GM18861 (cell line): ENCODE measurements around the gene PMFBP1.

Experiments used
- ATAC-seq: cut with Tn5 transposase; IDR thresholded peaks from one replicate; pipeline ENCODE4 v1.9.1; 2021; ENCODE audit not compliant: unreplicated experiment

The PMFBP1 gene

DNA sequence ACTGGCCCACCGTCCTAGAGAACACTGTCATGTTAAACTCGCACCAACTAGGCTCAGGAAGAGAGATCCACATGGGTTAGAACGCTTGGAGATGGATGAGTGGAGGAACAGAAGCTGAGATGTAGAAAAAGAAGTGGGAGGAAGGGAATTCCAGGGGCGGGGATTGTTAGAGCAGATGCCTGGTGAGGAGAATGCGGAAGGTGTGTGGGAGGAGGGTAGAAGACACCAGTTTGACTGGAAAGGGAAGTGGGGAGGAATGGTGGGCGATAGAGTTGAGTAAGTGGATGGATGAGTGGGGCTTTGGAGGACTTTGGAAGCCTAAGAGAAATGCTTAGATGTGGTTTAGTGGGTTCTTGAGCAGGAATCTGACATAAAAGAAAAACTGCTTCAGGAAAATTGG lies 40.9 kb downstream of the PMFBP1 start:
- no peak for ATAC-seq

DNA sequence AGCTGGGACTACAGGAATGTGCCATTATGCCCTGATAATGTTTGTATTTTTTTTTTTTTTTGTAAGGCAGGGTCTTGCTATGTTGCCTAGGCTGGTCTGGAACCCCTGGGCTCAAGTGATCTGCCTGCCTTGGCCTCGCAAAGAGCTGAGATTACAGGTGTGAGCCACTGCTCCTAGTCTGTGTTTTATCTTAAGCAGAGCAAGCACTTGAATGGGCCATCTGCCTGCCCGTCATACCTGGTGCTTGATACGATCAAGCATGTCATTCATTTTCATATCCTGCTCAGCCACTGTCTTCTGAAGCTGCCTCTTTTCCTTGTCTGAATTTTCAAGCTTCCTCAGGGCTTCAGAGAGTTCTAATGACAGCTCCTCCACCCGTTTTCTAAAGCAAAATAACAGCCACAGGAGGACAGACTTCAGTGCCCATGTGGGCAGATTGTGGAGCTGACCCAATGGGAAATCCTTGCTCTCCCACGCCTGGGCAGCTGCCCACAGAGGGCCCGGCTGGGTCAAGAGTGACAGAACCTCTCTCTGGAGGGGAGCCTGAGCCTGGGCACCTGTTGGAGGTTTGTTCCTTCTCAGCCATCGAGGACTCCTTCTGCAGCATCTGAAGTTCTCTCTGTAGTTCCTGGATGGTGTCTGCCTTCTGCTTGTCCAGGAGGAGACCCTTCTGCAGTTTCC lies 41.8 kb downstream of the PMFBP1 start:
- ATAC-seq: no peak

DNA sequence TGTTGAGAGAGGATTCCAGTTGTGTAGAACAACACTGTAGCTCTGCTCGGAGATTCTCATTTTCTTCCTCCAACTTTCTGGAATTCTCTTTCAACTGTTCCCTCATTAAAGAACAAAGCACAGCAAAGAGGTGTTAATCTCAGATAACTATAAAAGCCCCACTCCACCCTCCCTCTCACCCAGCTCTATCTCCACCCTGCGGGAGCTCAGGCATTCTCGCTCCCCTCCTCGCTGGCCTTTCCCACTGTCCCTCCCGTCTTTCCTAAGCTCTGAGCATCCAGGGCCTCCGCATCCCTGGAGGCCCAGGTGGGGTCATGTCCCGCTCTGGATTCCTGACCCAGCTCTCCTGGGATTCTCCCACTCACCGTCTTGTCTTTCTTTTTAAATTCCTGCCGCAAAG lies 43.3 kb downstream of the PMFBP1 start:
- ATAC-seq: no peak

DNA sequence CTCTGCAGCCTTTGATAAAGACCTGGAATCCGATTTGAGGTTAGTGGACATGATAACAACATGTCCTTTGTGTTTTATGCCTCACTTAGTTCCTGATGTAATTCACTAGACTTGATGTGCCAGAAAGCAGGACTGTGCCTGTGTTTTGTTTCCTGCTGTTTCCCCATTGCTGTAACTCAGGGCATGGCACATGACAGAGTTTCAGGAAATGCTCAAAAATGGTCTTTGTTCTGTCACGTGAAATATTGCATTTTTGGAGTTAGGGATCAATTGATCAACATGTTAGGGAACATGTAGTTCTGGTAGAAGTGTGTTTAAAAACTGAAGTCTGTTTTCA lies 45.6 kb downstream of the PMFBP1 start:
- no peak for ATAC-seq

DNA sequence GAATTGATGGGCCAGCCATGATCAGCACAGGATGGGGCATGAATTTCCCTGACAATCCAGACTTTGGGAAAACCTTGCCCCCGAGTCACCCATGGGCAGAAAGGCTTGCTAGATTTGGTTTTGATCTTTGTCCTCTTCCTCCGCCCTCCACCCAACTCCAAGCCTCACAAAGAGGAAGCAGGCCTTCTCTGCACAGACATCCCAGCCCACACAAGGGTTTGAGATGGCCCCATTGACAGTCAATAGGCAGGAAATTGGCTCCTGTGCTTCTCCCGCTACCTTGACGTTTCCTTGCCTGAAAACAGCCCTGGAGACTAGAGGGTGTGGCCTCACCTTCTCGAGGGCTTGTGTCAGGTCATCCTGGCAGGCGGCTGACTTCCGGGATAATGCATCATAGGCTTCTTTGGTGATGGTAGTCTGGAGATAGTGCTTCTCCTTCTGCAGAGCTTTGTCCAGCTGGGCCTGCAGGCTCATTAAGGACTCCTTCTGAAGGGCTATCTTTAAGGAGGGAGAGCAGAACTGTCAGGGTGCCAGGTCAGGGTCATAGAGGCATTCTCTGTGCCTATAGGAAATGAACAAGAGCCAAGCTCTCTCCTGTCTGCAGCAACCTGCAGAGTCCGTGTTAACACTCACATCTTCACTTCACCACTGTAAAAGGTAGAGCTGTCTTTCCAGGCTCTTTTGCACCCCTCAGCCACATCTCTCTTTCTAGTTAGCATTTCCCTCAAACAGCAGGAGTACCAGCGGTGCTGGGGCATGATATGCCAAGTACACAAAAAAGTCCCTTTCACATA lies 46.1 kb downstream of the PMFBP1 start:
- no peak for ATAC-seq

DNA sequence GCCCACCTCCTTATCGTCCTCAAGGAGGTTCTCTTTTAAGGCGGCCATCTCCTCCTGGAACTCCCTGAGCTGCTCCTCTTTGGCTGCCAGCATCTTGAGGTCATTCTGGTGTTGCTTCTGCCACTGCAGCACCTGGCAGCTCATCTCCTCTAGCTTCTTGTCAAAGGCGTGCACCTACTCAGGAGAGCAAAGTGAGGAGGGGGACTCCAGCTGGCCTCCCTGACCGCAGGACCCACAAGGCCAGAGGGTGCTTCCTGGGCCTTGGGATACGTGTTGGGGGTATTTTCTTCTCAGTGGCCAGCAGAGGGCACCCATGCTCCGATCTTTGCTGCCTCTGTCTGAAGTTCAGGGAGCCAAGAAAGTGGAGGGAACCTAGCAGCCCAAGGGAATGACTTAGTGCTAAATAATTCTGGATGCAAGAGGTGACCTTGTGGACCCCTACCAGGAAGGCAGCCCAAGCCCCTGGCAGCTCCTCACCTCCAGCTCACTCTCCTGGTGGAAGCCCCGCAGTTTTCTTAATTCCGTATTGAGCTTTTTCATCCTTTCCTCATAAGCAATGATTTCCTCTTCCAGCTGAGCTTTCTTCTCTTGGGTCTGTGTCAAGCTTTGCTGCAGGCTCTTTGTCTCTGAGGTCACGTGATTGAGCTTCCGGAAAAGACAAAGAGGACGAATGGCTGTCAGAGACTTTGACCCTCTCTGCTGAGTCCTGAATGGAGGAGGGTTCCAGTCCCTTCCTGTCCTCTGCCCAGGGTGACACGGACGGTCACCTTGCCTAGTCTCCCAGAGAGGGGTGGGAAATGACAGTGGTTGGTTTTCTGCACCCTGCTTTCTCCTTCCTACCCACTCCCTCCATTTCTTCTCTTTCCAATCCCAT lies 47.0 kb downstream of the PMFBP1 start:
- no peak for ATAC-seq

DNA sequence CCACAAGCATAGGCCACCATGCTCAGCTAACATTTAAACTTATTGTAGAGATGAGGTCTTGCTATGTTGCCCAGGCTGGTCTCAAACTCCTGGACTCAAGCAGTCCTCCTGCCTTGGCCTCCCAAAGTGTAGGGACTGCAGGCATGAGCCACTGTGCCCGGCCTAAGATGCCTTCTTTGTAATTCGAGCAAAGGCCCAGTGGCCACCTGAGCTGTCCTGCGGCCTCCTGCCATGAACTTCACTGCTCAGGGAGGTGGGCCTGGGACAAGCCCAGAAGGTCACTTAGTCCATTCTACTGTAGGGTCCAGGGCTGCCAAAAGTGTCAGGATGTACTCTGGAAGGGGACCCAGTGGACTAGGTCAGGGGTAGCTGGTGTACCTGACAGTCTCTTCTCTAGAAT lies 47.8 kb downstream of the PMFBP1 start:
- no peak for ATAC-seq

DNA sequence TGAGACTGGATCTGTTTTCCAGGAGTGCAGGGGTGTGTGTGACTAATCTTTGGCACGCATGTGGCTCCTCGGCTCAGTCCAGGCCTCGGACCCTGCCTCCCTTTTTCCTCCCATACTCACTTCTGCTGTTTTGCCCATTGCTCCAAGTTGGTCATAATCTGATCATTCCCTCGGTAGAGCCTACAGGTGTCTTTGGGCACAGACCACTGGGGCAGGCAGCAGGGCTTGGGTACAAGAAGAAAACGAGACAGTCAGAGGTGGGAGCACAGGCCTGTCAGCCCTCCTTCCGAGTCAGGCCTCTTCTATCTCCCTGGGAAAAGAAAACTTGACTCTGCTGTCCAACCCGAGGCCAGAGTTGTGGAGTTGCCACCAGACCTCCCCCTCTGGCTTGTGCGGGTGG lies 48.5 kb downstream of the PMFBP1 start:
- ATAC-seq: no peak

DNA sequence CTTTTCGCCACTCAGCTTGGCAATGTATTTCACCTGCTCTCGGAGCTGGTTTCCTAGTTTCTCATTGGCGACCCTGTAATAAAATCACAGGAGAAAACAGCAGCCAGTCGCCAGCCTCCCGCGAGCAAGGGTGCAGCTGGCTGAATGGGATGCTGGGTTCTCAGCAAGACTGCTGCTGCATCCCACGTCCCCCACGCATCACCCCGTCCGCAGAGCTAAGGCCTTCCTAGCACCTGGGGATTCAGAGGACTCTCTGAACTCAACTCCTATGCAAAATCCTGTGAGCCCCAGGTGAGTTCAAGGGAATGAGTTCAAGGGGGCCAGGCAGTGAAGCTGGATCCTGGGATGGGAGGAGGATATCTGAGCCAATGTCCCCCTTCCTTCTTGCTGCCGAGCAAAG lies 49.0 kb downstream of the PMFBP1 start:
- ATAC-seq: no peak

DNA sequence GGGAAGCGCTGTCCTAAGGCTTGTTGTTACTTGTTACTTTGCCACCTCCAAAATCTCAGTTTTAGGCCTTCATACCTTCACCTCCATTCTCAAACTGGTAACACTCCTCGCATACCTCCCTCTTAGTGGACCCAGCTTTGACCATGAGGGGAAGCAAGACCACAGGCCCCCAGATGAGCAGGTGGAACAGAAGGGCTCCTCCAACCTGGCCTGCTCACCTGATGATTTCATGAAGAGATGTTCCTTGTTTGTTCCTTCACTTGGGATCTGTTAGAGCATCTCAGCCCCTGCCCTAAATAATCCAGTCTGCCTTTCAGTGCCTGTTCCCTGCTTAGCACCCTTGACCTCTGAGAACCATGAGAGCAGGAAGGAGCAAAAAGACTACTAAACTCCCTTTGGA lies 49.6 kb downstream of the PMFBP1 start:
- ATAC-seq: no peak

DNA sequence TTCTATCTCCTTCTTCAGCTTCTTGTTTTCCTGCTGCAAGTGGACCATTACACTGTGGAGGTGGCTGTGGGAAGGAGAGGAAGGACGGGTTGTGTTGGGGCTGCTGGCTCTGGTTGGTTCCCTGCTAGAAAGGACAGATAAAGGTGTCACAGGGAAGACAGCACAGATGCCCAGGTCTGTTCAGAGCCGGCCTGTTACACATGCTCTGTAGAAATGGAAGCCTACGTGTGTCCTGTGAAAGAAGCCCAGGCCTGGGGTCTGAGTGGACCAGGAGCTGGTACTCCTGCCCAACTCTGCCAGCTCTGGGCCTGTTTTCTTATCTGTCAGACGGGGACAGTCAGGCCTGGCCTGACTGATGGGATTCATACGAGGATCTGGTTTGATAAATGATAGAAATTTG lies 51.9 kb downstream of the PMFBP1 start:
- ATAC-seq: no peak

DNA sequence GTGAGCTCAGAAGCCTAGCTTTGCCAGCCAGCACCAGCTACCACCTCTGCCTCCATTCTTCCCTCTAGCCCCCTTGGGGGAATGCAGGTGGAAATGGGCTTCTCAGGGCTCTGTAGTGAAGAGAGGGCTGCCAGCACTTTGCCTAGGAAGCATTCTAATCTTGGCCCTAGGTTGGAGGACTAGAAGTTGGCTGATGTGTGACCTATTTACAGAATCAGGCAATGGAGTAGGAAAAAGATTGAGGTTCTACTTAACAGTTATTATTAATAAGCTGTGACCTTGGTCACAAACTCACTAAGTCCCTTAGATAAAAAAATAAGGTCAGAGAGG lies 58.4 kb downstream of the PMFBP1 start:
- ATAC-seq: no peak

DNA sequence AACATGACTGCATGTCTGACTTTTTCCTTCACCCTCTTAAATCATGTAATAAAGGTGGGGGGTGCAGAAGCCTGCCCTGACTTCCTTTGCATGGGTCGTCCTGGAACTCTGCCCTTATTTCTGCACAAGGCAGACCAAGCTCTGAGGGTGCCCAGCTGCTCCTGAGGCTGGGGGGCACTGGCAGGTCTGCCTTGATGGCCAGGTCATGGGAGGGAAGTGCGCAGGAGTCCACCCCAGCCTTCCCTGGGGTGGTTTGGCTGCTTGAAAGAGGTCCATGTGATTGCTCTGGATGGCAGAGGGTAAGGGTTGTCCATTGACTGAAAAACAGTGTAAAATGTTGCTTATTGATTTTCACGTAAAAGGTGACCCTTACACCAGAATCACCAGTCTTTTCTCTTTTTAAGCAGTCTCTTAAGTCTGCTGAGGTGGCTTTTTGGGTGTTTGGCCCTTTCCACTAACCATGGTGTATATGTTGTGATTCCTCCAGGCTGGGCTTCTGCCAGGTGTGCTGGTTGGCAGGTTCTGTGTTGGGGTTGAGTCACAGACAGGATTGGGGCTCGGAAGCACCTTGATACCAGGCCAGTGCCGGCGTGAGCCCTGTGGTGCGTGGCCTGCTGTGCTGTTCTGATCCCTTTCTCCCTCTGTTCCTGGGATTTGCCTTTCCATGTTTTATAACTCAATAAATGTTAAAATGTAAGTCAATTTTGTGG lies 58.9 kb downstream of the PMFBP1 start:
- ATAC-seq: no peak

DNA sequence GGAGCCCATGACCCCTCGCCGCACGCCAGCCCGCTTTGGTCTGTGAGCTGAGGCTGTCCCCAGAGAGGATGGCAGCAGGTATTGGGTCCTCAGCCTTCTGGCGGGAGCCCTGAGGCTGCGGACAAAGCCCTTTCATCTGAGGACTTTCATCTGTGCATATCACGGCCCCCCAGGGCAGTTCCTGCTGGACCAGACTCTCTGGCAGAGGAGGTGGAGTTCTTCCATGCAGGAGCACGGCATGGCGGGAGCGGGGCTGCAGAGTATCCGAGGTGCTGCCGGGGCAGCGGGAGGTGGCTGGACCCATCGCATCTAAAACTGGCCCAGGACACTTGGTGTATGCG lies 59.5 kb downstream of the PMFBP1 start:
- ATAC-seq: no peak

DNA sequence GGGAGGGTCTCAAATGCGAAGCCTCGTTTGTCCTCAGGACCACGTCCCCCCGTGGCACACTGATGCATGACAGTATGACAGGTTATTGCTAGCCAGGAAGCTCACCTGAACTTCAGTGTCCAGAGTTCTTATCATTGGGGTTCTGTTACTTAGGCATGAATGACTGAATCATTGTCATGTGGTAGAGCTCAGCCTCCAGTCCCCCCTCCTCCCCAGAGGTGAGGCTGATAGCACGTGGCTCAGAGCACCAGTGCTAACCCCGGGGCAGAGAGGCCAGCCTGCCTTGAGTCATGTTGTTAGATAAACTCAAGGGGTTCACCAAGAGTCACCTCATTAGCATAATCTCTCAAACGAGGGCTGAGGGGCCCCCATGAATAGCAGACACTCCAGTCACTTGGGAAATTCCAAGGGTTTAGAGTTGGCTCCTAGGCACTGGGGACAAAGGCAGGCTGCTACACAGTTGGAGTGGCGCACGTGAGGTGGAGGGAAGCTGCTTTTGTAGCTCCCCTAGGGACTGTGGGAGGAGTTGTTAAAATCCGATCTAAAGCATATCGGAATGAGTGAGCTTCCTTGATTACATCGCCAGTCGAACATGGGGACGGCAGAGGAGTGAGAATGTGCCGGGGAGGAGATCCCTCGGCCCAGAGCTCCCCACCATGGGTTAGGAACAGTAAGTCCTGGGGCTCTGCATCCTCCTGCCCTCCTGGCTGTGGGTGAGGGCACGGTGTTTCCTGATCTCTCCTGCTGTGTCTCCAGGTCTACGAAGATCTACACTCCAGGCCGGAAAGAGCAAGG lies 60.1 kb downstream of the PMFBP1 start:
- ATAC-seq: no peak

DNA sequence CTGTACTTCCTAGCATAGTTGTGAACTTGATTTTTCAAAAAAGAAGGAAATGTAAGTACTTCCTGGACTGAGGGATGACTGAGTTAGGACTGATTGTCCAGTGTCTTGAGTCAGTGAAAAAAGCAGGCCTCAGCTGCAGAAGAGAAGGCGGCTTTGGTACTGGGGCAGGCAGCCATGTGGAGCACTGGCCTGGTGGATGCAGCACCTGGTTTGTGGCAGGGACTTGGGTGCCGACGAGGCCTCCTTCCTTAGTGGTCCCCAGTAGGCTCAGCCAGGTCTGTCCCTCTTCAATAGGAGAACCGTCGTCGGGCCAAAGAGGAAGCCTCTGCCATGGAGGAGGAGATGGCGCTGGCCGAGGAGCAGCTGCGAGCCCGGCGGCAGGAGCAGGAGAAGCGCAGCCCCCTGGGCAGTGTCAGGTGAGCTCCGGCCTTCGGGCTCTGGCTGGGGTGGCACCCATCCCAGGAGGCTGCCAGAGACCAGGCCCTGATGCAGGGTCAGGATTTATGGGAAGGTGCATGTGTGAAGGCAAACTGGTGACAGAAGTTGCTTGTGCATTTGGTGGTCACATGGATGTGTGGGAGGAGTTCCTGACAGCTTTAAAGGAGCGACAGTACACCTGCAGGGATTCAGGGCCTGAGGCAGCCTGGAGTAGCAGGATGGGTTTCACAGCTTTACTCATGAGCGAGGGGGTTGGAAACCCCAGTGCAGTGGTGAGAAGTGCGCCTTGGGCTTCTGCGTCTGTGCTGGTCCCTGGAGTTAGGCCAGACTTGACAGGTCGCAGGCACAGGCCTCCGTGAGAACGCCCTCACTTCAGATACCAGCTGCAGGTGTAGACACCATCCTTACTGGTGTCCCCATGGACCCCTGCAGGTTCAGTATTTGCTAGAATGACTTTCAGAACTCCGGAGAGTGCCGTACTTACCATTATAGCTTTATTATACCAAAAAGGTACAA lies 61.0 kb downstream of the PMFBP1 start:
- no peak for ATAC-seq

DNA sequence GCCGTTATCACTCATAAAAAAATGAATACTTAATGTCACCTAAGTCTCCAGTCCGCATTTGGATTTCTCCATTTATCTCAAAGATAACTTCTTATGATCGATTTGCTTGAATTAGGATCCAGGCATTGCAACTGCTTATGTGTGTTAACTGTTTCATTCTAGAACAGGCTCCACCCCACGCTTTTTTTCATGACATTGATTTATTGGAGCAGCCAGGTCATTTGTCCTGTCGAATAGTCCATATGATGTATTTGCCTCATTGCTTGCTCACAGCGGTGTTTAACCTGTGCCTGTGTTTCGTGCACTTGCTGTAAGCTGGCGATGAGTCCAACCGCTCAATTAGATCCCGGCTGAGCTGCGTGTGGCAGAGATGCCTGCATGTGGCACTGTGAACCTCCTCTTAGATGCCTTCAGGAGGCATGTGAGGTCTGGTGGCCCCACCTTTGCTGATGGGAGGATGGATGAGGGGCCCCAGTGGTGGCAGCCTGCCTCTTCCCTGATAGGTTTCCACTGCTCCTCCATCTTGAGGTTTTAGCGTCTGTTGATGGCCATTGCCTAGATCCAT lies 61.9 kb downstream of the PMFBP1 start:
- ATAC-seq: no peak

DNA sequence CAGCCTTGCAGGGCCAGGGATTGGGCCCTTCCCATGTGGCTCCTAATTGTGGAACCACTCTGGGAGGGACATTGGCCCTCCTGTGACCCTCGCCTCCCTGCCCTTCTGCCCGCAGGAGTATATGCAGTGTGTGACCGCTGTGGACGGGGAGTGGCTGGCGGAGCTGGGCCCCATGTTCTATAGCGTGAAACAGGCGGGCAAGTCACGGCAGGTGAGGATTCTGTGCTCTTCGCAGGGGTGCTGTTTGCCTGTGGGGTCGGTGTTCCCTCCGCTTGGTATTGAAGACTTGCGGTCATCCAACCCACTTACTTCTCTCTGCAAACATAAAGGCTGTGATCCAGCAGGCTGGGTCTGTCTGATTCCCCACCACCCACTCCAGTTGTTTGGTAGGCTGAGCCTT lies 62.7 kb downstream of the PMFBP1 start:
- ATAC-seq: no peak

DNA sequence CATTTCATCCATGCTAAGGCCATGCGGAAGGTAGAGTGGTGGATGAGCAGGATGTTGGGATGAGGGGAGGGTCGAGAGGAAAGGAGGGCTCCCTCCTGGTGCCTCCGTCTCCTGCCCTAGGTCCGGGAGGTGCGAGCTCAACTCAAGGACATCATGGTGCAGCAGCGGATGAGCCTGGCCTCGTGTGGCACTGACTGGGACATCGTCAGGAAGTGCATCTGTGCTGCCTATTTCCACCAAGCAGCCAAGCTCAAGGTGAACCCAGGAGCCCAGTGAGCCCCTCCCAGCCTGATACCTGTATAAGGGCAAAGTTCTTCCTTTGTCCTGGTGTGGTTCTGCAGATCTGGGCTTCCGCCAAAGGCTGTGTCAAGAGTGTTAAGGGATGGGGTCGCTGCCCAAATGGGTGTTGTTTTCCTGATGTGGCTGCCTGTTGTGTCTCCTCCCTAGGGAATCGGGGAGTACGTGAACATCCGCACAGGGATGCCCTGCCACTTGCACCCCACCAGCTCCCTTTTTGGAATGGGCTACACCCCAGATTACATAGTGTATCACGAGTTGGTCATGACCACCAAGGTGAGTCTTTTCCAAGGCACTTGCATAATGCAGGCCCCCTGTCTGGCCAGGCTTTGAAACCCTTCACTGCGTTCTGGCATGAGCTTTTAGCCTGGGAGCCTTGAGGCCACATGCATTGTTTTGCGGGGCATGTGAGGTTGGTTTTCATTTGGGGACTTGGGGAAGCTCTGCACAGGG lies 63.4 kb downstream of the PMFBP1 start:
- no peak for ATAC-seq
